DMS79 treated with DMSO at 0.1 percent for 48 hours (cell line): ENCODE data around the gene TMEM50B.
"Not testable (repeated sequence)": the region's sequence is repeated elsewhere in the genome, so short reads cannot be mapped to it uniquely, and the experiment has no call there.

Experiments used
- DNase-seq: peaks from one replicate; lab custom pipeline; 2025; lab: John Stamatoyannopoulos, UW

The TMEM50B gene

GRCh38 chr21:33428669-33429068, 51.1 kb downstream of the TMEM50B start:
- no peak for DNase-seq

- no peak for DNase-seq
These were observed 52.7 kb downstream of the TMEM50B start for GRCh38 chr21:33427051-33427450.

GRCh38 chr21:33425825-33426224, 53.9 kb downstream of the TMEM50B start:
- DNase-seq = no peak

- DNase-seq = no peak
These were observed 55.6 kb downstream of the TMEM50B start for GRCh38 chr21:33424214-33424613.

- no peak for DNase-seq
These were observed 57.9 kb downstream of the TMEM50B start for GRCh38 chr21:33421713-33422393.

GRCh38 chr21:33419538-33420123, 60.1 kb downstream of the TMEM50B start:
- DNase-seq = no peak

- DNase-seq = no peak
These were observed 61.1 kb downstream of the TMEM50B start for GRCh38 chr21:33418691-33419090.

- DNase-seq = no peak
These were observed 64.8 kb downstream of the TMEM50B start for GRCh38 chr21:33414926-33415325.

GRCh38 chr21:33414068-33414467, 65.7 kb downstream of the TMEM50B start:
- no peak for DNase-seq

GRCh38 chr21:33412832-33413519, 66.8 kb downstream of the TMEM50B start:
- no peak for DNase-seq

- DNase-seq = not testable (repeated sequence)
These were observed 67.3 kb downstream of the TMEM50B start for GRCh38 chr21:33412439-33412831.

GRCh38 chr21:33411949-33412430, 67.8 kb downstream of the TMEM50B start:
- no peak for DNase-seq

GRCh38 chr21:33406493-33406892, 73.3 kb downstream of the TMEM50B start:
- DNase-seq = no peak

GRCh38 chr21:33403786-33404585, 75.8 kb downstream of the TMEM50B start:
- peak; percentile 61 for DNase-seq

GRCh38 chr21:33403128-33403785, 76.5 kb downstream of the TMEM50B start, which contains the start of gene IFNGR2:
Gene IFNGR2 (plus strand): TSS chr21:33403413. CDS start chr21:33403544, 131 bp downstream.
- no peak for DNase-seq

- DNase-seq = no peak
These were observed 77.5 kb downstream of the TMEM50B start for GRCh38 chr21:33402001-33402979.

- DNase-seq = no peak
These were observed 78.2 kb downstream of the TMEM50B start for GRCh38 chr21:33401630-33401992.
